ENCODE results near the gene CEACAM21.

The CEACAM21 gene

GRCh38 chr19:41530184-41530534, 45.8 kb upstream of the CEACAM21 start:
- Histone ChIP-seq H3K36me3 (ENCODE audit: control insufficient read depth in 1 of 2, insufficient read depth in 2 of 2, low read length in 2 of 2) (no peaks in the 10 kb centered on the region), H3K4me3 (ENCODE audit: low read depth, low read length) (no peak overlapping the region), H3K79me2 (ENCODE audit: control insufficient read depth, insufficient read depth, low read length, poor library complexity) (no peaks in the 10 kb centered on the region), H3K4ac (ENCODE audit: low read depth, low read length) (no peak overlapping the region), H4K8ac (ENCODE audit: low read depth, low read length) (no peak overlapping the region), H2AFZ (ENCODE audit: insufficient read depth, low read length, poor library complexity) (no peak overlapping the region), H3K27ac (ENCODE audit: low read depth, low read length) (no peak overlapping the region), H3K14ac (ENCODE audit: low read length) (no peak overlapping the region), H3K79me1 (ENCODE audit: low read length) (no peaks in the 10 kb centered on the region), H4K91ac (ENCODE audit: low read depth, low read length) (no peak overlapping the region), H2BK5ac (ENCODE audit: low read depth, low read length, poor library complexity) (no peak overlapping the region), H2BK12ac (ENCODE audit: low read length) (no peak overlapping the region), H3K18ac (ENCODE audit: low read length) (no peak overlapping the region), H3K23ac (ENCODE audit: low read length) (no peak overlapping the region), H3K9me3 (ENCODE audit: insufficient read depth, low read depth, low read length) (peaks cover 6% of the 10 kb centered on the region), H3K9ac (ENCODE audit: low read length) (no peak overlapping the region), H2BK120ac (ENCODE audit: insufficient read depth, low read length, poor library complexity) (no peak overlapping the region), H2AK5ac (ENCODE audit: low read length) (no peak overlapping the region), H3K4me2 (ENCODE audit: low read length) (no peak overlapping the region), H3K4me1 (ENCODE audit: control insufficient read depth in 1 of 2, insufficient read depth in 2 of 2, low read length in 2 of 2) (no peaks in the 10 kb centered on the region), H3K27me3 (ENCODE audit: insufficient read depth, low read length) (no peaks in the 10 kb centered on the region), H4K12ac (ENCODE audit: low read depth, low read length) (no peak overlapping the region)
- no peak for DNase-seq
- WGBS (ENCODE audit: extremely low coverage, insufficient coverage, insufficient read length): no CpG with 5 or more reads among the region's 4 CpGs

- no peak overlapping the region for H2AK5ac ChIP-seq (ENCODE audit: low read length)
- H3K9ac ChIP-seq (ENCODE audit: low read length): no peak overlapping the region
- H3K27ac ChIP-seq (ENCODE audit: low read depth, low read length): no peak overlapping the region
- peak in 1 of 2 donors; percentile 49 for DNase-seq
- H3K27me3 ChIP-seq (ENCODE audit: insufficient read depth, low read length): no peaks in the 10 kb centered on the region
- H3K23ac ChIP-seq (ENCODE audit: low read length): no peak overlapping the region
- no peaks in the 10 kb centered on the region for H3K79me1 ChIP-seq (ENCODE audit: low read length)
- H3K4me2 ChIP-seq (ENCODE audit: low read length): no peak overlapping the region
- H2BK120ac ChIP-seq (ENCODE audit: insufficient read depth, low read length, poor library complexity): no peak overlapping the region
- no peaks in the 10 kb centered on the region for H3K36me3 ChIP-seq (ENCODE audit: control insufficient read depth in 1 of 2, insufficient read depth in 2 of 2, low read length in 2 of 2)
- H4K8ac ChIP-seq (ENCODE audit: low read depth, low read length): no peak overlapping the region
- H3K18ac ChIP-seq (ENCODE audit: low read length): no peak overlapping the region
- no peak overlapping the region for H2AFZ ChIP-seq (ENCODE audit: insufficient read depth, low read length, poor library complexity)
- WGBS (ENCODE audit: extremely low coverage, insufficient coverage, insufficient read length): no CpG with 5 or more reads among the region's 8 CpGs
- H3K79me2 ChIP-seq (ENCODE audit: control insufficient read depth, insufficient read depth, low read length, poor library complexity): no peaks in the 10 kb centered on the region
- H4K91ac ChIP-seq (ENCODE audit: low read depth, low read length): no peak overlapping the region
- H2BK5ac ChIP-seq (ENCODE audit: low read depth, low read length, poor library complexity): no peak overlapping the region
- no peaks in the 10 kb centered on the region for H3K4me1 ChIP-seq (ENCODE audit: control insufficient read depth in 1 of 2, insufficient read depth in 2 of 2, low read length in 2 of 2)
- H3K4me3 ChIP-seq (ENCODE audit: low read depth, low read length): no peak overlapping the region
- H3K9me3 ChIP-seq (ENCODE audit: insufficient read depth, low read depth, low read length): peaks cover 6% of the 10 kb centered on the region
- no peak overlapping the region for H3K14ac ChIP-seq (ENCODE audit: low read length)
- H3K4ac ChIP-seq (ENCODE audit: low read depth, low read length): no peak overlapping the region
- no peak overlapping the region for H4K12ac ChIP-seq (ENCODE audit: low read depth, low read length)
- H2BK12ac ChIP-seq (ENCODE audit: low read length): no peak overlapping the region
These were observed 45.1 kb upstream of the CEACAM21 start for GRCh38 chr19:41530761-41531301.

GRCh38 chr19:41531438-41532311, 44.3 kb upstream of the CEACAM21 start:
- Histone ChIP-seq H3K79me2 (ENCODE audit: control insufficient read depth, insufficient read depth, low read length, poor library complexity) (no peaks in the 10 kb centered on the region), H3K4me3 (ENCODE audit: low read depth, low read length) (no peak overlapping the region), H2AFZ (ENCODE audit: insufficient read depth, low read length, poor library complexity) (no peak overlapping the region), H3K18ac (ENCODE audit: low read length) (no peak overlapping the region), H3K79me1 (ENCODE audit: low read length) (no peaks in the 10 kb centered on the region), H3K27ac (ENCODE audit: low read depth, low read length) (no peak overlapping the region), H2AK5ac (ENCODE audit: low read length) (no peak overlapping the region), H3K9me3 (ENCODE audit: insufficient read depth, low read depth, low read length) (peaks cover 6% of the 10 kb centered on the region), H3K4me1 (ENCODE audit: control insufficient read depth in 1 of 2, insufficient read depth in 2 of 2, low read length in 2 of 2) (no peaks in the 10 kb centered on the region), H4K12ac (ENCODE audit: low read depth, low read length) (no peak overlapping the region), H2BK12ac (ENCODE audit: low read length) (no peak overlapping the region), H2BK5ac (ENCODE audit: low read depth, low read length, poor library complexity) (no peak overlapping the region), H3K27me3 (ENCODE audit: insufficient read depth, low read length) (no peaks in the 10 kb centered on the region), H3K4ac (ENCODE audit: low read depth, low read length) (no peak overlapping the region), H3K14ac (ENCODE audit: low read length) (no peak overlapping the region), H4K8ac (ENCODE audit: low read depth, low read length) (no peak overlapping the region), H2BK120ac (ENCODE audit: insufficient read depth, low read length, poor library complexity) (no peak overlapping the region), H3K23ac (ENCODE audit: low read length) (peak overlapping the region; percentile 93), H3K36me3 (ENCODE audit: control insufficient read depth in 1 of 2, insufficient read depth in 2 of 2, low read length in 2 of 2) (no peaks in the 10 kb centered on the region), H4K91ac (ENCODE audit: low read depth, low read length) (no peak overlapping the region), H3K9ac (ENCODE audit: low read length) (no peak overlapping the region), H3K4me2 (ENCODE audit: low read length) (no peak overlapping the region)
- peak; percentile 29 to 54 for DNase-seq
- no CpG with 5 or more reads among the region's 13 CpGs for WGBS (ENCODE audit: extremely low coverage, insufficient coverage, insufficient read length)

- Histone ChIP-seq H4K8ac (ENCODE audit: low read depth, low read length) (no peak overlapping the region), H4K12ac (ENCODE audit: low read depth, low read length) (no peak overlapping the region), H3K79me1 (ENCODE audit: low read length) (no peaks in the 10 kb centered on the region), H3K4me3 (ENCODE audit: low read depth, low read length) (no peak overlapping the region), H3K9me3 (ENCODE audit: insufficient read depth, low read depth, low read length) (peaks cover 8% of the 10 kb centered on the region), H3K4ac (ENCODE audit: low read depth, low read length) (no peak overlapping the region), H2BK120ac (ENCODE audit: insufficient read depth, low read length, poor library complexity) (no peak overlapping the region), H3K79me2 (ENCODE audit: control insufficient read depth, insufficient read depth, low read length, poor library complexity) (no peaks in the 10 kb centered on the region), H3K27ac (ENCODE audit: low read depth, low read length) (no peak overlapping the region), H2AFZ (ENCODE audit: insufficient read depth, low read length, poor library complexity) (no peak overlapping the region), H3K36me3 (ENCODE audit: control insufficient read depth in 1 of 2, insufficient read depth in 2 of 2, low read length in 2 of 2) (no peaks in the 10 kb centered on the region), H4K91ac (ENCODE audit: low read depth, low read length) (no peak overlapping the region), H2AK5ac (ENCODE audit: low read length) (no peak overlapping the region), H3K18ac (ENCODE audit: low read length) (no peak overlapping the region), H2BK12ac (ENCODE audit: low read length) (no peak overlapping the region), H3K4me2 (ENCODE audit: low read length) (no peak overlapping the region), H2BK5ac (ENCODE audit: low read depth, low read length, poor library complexity) (no peak overlapping the region), H3K9ac (ENCODE audit: low read length) (no peak overlapping the region), H3K14ac (ENCODE audit: low read length) (no peak overlapping the region), H3K27me3 (ENCODE audit: insufficient read depth, low read length) (no peaks in the 10 kb centered on the region), H3K4me1 (ENCODE audit: control insufficient read depth in 1 of 2, insufficient read depth in 2 of 2, low read length in 2 of 2) (no peaks in the 10 kb centered on the region), H3K23ac (ENCODE audit: low read length) (no peak overlapping the region)
- DNase-seq: no peak
These were observed 43.4 kb upstream of the CEACAM21 start for GRCh38 chr19:41532526-41532925.

Measured in trophoblast cell (in vitro differentiated cells and primary cell).